Hepatocyte (in vitro differentiated cells): ENCODE results near the gene KRT84.

Experiments
- EZH2 ChIP-seq: fragments of 200-600 bp; sonication (generic); IDR thresholded peaks from 2 replicates; pipeline ENCODE4 v1.6.1; 2016; ENCODE audit warnings: antibody characterized with exemption, mild to moderate bottlenecking, borderline replicate concordance
- TF ChIP-seq, protein P1 (sequence below): fragments of 200-600 bp; sonication (generic); IDR thresholded peaks from 2 replicates; pipeline ENCODE4 v1.5.1; 2016; ENCODE audit warnings: antibody characterized with exemption, mild to moderate bottlenecking; ENCODE audit not compliant: poor library complexity

DNA sequence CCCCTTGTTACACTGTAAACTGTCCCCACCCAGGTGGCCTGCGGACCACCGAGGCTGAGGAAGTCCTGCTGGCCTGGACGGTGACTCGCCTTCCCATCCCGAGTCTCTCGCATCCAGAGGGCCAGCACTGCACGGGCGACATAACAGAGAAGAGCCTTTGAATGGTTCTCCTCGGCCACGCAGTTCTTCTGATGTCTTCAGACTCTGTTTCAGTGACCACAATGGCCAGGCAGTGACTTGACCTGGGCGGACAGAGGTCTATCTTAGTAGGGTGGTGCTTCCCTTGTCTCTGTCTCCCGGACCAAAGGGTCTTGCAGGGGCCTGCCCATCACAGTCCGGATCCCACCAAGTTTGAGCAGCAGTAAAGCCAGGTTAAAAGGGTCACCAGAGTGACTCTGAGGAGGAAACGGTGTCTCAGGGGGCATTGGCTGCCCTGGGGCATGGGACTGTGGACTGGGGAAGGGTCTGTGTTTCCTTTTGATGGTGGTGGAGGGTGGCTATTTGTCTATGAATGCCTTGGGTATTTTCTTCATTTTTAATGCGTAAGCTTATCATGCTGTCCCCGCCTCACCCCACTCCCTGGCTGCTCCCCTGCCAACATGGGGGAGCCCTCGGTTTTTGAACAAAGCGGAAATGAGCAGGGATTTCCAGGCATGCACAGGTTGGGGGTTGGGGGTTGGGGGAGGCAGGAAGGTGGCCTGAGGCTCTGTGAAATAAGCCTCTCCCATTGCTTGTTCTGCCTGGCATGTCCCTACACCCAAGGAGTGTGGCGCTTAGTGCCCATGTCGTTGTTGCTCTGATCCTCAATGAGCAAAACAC lies 28.5 kb downstream of the KRT84 start:
- TF ChIP-seq, protein P1, sequence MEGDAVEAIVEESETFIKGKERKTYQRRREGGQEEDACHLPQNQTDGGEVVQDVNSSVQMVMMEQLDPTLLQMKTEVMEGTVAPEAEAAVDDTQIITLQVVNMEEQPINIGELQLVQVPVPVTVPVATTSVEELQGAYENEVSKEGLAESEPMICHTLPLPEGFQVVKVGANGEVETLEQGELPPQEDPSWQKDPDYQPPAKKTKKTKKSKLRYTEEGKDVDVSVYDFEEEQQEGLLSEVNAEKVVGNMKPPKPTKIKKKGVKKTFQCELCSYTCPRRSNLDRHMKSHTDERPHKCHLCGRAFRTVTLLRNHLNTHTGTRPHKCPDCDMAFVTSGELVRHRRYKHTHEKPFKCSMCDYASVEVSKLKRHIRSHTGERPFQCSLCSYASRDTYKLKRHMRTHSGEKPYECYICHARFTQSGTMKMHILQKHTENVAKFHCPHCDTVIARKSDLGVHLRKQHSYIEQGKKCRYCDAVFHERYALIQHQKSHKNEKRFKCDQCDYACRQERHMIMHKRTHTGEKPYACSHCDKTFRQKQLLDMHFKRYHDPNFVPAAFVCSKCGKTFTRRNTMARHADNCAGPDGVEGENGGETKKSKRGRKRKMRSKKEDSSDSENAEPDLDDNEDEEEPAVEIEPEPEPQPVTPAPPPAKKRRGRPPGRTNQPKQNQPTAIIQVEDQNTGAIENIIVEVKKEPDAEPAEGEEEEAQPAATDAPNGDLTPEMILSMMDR: no peak
- no peak for TF ChIP-seq EZH2
